NCI-H1694 treated with DMSO at 0.1 percent for 48 hours (cell line): ENCODE data around the gene ICE2.
"Not testable (repeated sequence)": the region's sequence is repeated elsewhere in the genome, so short reads cannot be mapped to it uniquely, and the experiment has no call there.

Source experiments
- DNase-seq: peaks from one replicate; lab custom pipeline; 2025; lab: John Stamatoyannopoulos, UW

Gene ICE2

DNA sequence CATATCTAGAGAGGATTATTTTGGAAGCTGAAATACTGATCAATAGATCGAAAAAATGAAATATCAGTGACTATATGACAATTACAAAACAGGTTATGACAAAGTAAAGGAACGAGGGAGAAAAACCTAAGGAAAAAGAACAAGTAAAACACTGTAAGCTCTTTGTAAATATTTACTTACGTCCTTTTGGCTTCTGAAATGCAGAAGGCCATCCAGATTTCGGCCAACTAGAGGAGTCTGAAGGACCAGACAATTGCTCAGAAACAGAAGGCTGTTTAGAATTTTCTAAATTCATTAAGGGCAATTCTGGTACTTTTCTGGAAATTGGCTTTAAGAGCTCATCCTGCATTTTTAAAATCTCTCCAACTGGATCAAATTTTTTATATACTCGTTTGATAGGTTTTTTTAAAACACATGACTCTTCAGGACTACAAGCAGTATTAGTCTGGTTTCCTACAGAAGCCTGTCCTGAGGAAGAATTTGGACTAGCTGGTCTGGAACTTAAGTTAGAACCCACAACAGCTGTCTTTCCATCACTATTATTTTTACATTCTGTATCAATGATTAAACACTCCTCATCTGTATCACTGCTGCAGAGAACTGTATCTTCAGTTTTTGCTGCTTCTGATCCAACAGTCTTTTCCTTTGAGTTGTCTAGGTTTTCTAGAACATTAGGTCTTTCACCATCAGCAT is 30.1 kb downstream of the ICE2 start:
- no peak for DNase-seq

GRCh38 chr15:60444289-60444912 is 34.5 kb downstream of the ICE2 start:
- peak; percentile 29 for DNase-seq

DNA sequence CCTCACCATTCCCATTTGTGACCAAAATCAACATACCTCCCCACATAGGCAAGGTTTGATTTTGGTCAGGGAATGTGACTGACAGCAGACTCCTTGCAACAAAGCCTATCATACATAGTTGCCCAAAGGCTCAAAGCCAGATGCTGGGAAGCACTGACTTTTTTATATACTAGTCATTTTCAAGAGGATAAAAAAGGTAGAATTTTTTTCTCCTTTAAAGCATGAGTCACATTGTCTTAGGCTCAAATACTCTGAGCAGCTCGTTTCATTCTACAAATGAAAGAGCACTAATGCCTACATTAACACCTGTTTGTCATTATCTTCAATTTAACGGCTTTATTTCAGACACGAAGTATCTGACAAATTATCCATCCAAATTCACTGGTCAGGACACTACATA is 36.2 kb downstream of the ICE2 start:
- no peak for DNase-seq

- no peak for DNase-seq
Measured at GRCh38 chr15:60442031-60442650, 36.8 kb downstream of the ICE2 start.

DNA sequence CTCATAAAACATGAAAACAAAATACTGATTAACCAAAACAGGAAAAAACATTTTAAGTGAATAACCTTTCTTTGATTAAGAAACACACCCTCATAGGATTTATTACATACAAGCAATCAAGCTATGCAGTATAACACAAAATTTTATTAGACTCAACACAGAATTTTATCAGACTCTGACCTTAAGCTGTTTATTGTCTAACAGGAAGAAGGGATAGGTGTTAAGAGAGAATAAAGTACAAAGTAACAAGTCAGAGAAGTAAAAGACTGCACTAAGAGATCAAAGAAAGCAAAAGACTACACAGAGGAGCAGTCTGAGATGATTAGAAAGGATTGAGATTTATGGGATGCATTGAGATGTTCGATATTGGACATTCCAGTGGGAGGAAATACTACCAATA is 37.6 kb downstream of the ICE2 start:
- no peak for DNase-seq

DNA sequence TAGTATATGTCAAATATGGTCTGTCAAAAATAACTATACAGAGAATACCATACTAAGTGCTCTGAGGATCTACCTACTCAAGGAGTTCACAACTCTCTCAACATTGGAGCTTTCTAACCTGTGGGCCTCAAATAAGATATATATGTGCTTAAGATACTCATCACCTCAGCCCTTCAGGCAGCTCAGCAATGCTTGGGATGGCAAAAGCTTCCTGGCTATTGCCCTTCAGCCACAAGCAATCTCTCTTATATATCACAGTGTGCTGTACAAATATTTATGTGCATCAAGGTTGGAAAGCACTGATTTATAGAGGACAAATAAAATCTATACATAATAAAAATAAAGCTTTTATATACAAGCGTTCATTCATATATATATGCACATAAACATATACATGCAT is 40.3 kb downstream of the ICE2 start:
- DNase-seq, result no peak

GRCh38 chr15:60428935-60429334 is 50.0 kb downstream of the ICE2 start:
- DNase-seq, result no peak

GRCh38 chr15:60426870-60427508 is 52.0 kb downstream of the ICE2 start:
- no peak for DNase-seq

GRCh38 chr15:60425461-60425860 is 53.5 kb downstream of the ICE2 start:
- DNase-seq, result no peak

- no peak for DNase-seq
Measured at GRCh38 chr15:60424006-60424405, 54.9 kb downstream of the ICE2 start.

DNA sequence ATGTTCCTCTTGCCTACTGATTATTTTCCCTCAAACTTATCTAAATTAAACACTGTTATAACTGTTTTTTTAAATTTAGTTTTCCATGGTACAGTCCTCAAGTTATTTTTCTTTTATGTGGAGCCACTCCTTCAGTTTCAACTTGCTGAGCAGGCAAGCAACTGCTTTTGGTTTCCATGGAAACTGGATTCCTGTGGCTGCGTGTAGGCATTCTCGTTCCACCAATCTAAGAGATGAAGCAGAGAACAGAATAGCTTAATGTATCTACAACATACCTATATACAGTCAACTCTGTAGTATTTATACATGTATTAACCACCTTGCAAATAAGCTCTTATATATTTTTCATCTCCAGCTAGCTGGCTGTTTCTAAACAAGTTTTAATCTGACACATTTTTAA is 55.4 kb downstream of the ICE2 start:
- DNase-seq, result peak; percentile 29

DNA sequence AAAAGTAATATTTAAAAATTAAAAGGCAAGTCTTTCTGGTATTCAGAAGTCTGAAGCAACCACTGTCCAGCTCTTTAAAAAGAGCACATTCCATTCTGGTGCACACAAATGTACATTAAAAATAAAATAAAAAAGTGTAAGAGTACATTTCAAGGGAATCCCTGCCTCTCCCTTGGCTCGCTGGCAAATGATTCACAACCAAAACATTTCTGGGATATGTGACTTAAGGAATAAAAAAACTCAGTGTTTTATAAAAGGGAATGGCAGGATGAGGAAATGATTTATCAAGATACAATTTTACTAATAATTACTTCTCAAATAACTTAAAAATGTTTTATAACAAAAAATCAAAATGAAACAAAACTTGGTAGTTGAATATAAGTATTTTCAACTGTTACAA is 57.4 kb downstream of the ICE2 start:
- DNase-seq, result no peak

GRCh38 chr15:60420203-60420716 is 58.7 kb downstream of the ICE2 start:
- no peak for DNase-seq

DNA sequence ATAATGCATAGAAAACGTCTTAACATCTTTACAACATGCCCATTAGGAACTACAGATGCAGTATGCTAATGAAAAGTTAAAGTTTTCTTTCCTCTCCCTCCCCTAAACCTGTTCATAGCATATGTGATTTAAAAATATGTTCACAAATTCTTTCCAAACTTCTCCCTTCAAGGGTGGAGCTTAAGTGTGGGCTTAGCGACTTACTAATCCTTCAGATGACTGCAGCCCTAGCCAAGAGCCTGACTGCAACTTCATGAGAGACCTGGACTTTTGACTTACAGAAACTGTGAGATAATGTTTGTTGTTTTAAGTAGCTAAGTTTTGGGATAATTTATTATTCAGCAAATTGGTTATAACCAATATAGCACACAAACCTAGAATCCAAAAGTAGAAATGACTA is 59.2 kb downstream of the ICE2 start:
- DNase-seq, result no peak

DNA sequence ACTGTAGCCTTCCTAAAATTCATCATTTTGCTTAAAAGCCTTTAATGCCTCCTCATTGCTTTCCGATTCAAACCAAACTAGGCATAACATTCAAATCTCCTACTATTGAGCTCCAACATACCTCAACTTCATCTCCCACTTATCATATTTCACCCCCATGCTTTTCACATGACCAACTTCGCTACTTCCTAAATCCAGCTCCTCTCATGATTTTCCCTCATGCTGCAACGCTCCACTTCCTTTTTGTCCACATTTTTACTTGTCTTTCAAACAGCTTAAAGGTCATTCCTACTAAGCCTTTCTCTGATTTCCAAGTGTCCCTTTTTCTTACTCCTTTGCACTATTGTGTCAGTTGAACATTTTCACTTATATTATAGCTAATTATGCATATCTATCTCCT is 60.8 kb downstream of the ICE2 start:
- no peak for DNase-seq

DNA sequence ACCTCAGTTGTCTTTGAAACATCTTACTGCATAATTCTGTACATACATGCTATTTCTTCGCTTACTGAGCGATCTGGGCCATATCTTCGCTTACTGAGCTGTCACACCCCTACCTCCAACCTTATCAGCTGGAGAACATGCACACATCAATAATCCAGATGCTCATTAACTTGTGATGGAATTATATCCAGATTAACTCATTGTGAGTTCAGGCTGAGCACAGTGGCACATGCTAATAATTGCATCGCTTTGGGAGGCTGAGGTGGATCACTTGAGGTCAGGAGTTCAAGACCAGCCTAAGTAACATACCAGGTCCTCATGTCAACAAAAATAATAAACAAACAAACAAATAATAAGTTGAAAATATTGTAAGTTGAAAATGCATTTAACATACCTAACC is 61.8 kb downstream of the ICE2 start:
- DNase-seq, result no peak

- no peak for DNase-seq
Measured at GRCh38 chr15:60416484-60416883, 62.5 kb downstream of the ICE2 start.

- DNase-seq, result peak; percentile 71
Measured at GRCh38 chr15:60414016-60414682, 64.8 kb downstream of the ICE2 start.

DNA sequence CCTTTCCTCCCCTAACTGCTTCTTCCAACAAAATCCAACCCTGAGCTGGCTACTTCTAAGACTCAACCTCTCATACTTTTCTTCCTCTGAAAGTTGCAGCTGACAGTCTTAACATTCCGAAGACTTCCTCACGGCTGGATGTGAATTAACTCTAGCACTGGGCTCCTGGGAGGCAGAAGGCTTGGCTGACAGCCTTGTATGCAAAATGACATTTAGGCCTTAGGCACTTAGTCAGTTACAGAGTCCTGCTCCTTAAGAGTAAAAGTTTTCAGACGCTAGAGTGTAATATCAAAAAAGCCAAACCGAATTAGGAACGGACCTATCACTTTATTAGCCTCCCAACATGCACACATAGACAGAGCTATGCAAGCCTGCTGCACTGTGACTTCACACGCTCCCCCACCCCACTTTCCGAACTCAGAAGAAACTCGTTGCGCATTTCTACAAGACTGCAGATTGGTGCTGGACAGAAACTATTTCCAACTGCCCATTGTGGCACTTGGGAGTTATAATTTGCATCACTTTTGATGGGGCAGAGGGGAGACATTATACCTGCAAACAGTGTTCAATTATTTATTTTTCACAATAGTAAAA is 65.6 kb downstream of the ICE2 start:
- DNase-seq, result no peak

- DNase-seq, result not testable (repeated sequence)
Measured at GRCh38 chr15:60412807-60413206, 66.1 kb downstream of the ICE2 start.

DNA sequence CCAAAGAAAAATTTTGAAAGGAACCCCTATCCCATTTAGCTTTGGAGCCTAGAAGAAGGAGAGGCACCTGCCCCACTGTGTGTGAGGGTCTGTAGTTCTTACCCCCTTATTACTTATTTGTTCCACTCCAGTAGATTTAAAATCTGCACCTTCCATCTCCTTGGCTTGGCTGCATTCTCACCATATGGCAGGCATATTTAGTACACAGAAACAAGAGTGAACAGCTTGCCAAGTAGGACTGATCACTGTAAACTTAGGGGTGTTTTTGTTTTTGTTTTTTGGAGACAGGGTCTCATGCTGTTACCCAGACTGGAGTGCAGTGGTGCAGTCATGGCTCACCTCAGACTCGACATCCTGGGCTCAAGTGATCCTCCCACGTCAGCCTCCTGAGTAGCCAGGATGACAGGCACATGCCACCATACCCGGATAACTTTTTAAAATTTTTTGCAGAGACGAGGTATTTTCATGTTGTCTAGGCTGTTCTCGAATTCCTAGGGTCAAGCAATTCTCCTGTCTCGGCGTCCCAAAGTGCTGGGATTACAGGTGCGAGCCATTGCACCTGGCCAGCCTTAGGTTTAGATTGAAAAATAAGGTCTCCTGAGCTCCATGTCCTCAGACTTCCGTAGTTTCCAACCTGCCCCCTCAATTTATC is 67.0 kb downstream of the ICE2 start:
- peak; percentile 76 for DNase-seq
